Colon (tissue), 2 donors: ENCODE results near the gene NDNF.

ENCODE experiments used
- FAIRE-seq: peaks from 2 replicates; lab custom pipeline; 2012; peaks lifted over from hg19 to GRCh38; lab: Jason Lieb, UNC
- donor health status: control.
- donor health status: control.

Gene NDNF

GRCh38 chr4:121070696-121071639 is 1.4 kb downstream of the NDNF start:
- no peak for FAIRE-seq

- FAIRE-seq = no peak
These were observed 2.1 kb downstream of the NDNF start for GRCh38 chr4:121070274-121070673.

- FAIRE-seq = no peak
These were observed 2.9 kb downstream of the NDNF start for GRCh38 chr4:121069430-121069829.

GRCh38 chr4:121064482-121064881 is 7.9 kb downstream of the NDNF start:
- no peak for FAIRE-seq

GRCh38 chr4:121062521-121062920 is 9.8 kb downstream of the NDNF start:
- no peak for FAIRE-seq

GRCh38 chr4:121061861-121062260 is 10.5 kb downstream of the NDNF start:
- no peak for FAIRE-seq

- no peak for FAIRE-seq
These were observed 11.1 kb downstream of the NDNF start for GRCh38 chr4:121061215-121061614.

GRCh38 chr4:121057466-121057922 is 14.8 kb downstream of the NDNF start:
- FAIRE-seq = no peak

- no peak for FAIRE-seq
These were observed 16.3 kb downstream of the NDNF start for GRCh38 chr4:121056066-121056465.

- no peak for FAIRE-seq
These were observed 18.0 kb downstream of the NDNF start for GRCh38 chr4:121054373-121054772.

GRCh38 chr4:121053601-121054143 is 18.7 kb downstream of the NDNF start:
- no peak for FAIRE-seq

GRCh38 chr4:121050300-121050699 is 22.0 kb downstream of the NDNF start:
- no peak for FAIRE-seq

- FAIRE-seq = no peak
These were observed 23.2 kb downstream of the NDNF start for GRCh38 chr4:121049072-121049599.

- no peak for FAIRE-seq
These were observed 24.2 kb downstream of the NDNF start for GRCh38 chr4:121048165-121048564.

- FAIRE-seq = no peak
These were observed 30.8 kb downstream of the NDNF start for GRCh38 chr4:121041307-121042090.

- no peak for FAIRE-seq
These were observed 38.3 kb downstream of the NDNF start for GRCh38 chr4:121034017-121034416.

GRCh38 chr4:121030711-121031110 is 41.6 kb downstream of the NDNF start:
- no peak for FAIRE-seq

GRCh38 chr4:121030131-121030530 is 42.2 kb downstream of the NDNF start:
- no peak for FAIRE-seq

GRCh38 chr4:121026034-121026433 is 46.3 kb downstream of the NDNF start:
- FAIRE-seq = no peak

- FAIRE-seq = no peak
These were observed 46.8 kb downstream of the NDNF start for GRCh38 chr4:121025540-121025939.

- FAIRE-seq = no peak
These were observed 53.8 kb downstream of the NDNF start for GRCh38 chr4:121018543-121018942.

GRCh38 chr4:121016611-121017010 is 55.7 kb downstream of the NDNF start:
- FAIRE-seq = no peak

GRCh38 chr4:121015421-121015820 is 56.9 kb downstream of the NDNF start:
- no peak for FAIRE-seq
